NB4 (cell line): Measurements from ENCODE around the gene MCC.
A peak's percentile ranks its signal among the peaks of the same experiment; 100 is the strongest.

Source experiments
- DNase-seq: peaks from one replicate; pipeline ENCODE4 v3.0.0; 2010; ENCODE audit warnings: low read depth
- H3K4me3 ChIP-seq: one replicate; pipeline ENCODE4 v1.5.1; 2011; ENCODE audit warnings: mild to moderate bottlenecking, low read depth, low read length, moderate library complexity
- MAX ChIP-seq: IDR thresholded peaks from 2 replicates; pipeline ENCODE4 v1.6.1; 2011; ENCODE audit warnings: low read depth, low read length
- MYC ChIP-seq: IDR thresholded peaks from 2 replicates; pipeline ENCODE4 v1.6.1; 2011; ENCODE audit warnings: low read depth, low read length
- POLR2A ChIP-seq: IDR thresholded peaks from 2 replicates; pipeline ENCODE4 v1.6.1; 2011; ENCODE audit warnings: mild to moderate bottlenecking; ENCODE audit not compliant: insufficient read length; ENCODE audit errors: extremely low read depth
- TF ChIP-seq, protein P1 (sequence below): IDR thresholded peaks from one replicate; pipeline ENCODE4 v1.5.1; 2012; ENCODE audit warnings: low read depth, low read length

Gene MCC

GRCh38 chr5:112998296-112998695 lies 490.0 kb downstream of the MCC start:
- no peak for DNase-seq
- no peak for TF ChIP-seq MYC
- no peak for TF ChIP-seq POLR2A
- TF ChIP-seq, protein P1, sequence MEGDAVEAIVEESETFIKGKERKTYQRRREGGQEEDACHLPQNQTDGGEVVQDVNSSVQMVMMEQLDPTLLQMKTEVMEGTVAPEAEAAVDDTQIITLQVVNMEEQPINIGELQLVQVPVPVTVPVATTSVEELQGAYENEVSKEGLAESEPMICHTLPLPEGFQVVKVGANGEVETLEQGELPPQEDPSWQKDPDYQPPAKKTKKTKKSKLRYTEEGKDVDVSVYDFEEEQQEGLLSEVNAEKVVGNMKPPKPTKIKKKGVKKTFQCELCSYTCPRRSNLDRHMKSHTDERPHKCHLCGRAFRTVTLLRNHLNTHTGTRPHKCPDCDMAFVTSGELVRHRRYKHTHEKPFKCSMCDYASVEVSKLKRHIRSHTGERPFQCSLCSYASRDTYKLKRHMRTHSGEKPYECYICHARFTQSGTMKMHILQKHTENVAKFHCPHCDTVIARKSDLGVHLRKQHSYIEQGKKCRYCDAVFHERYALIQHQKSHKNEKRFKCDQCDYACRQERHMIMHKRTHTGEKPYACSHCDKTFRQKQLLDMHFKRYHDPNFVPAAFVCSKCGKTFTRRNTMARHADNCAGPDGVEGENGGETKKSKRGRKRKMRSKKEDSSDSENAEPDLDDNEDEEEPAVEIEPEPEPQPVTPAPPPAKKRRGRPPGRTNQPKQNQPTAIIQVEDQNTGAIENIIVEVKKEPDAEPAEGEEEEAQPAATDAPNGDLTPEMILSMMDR, result no peak
- TF ChIP-seq MAX, result no peak
- H3K4me3 ChIP-seq, result no peak overlapping the region

DNA sequence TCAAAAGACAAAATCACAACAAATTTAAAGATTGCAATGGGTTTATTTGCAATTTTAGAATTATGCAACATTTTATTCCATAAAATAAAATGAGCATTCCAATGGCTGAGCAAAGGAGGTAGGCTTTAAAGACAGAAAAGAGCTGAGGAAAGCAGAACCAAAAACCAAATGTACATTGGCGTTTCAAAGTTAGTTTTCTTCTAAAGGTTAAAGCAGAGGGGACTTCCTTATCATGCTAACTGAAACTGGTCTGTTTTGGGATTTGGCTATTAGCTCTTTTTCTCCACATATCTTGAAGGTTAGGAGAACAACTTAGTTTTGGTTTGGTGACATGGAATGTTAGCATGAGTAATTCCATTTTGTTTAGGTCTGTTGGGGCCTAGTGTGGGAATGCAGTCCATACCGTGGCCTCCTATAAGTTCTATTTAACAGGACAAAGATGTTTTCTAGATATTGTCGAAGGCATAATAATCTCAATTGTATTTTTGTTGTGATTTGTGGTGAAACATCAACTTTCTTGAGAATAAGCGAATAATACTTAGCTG lies 491.4 kb downstream of the MCC start:
- DNase-seq, result no peak
- no peak for TF ChIP-seq POLR2A
- no peak for TF ChIP-seq MAX
- TF ChIP-seq, protein P1, result no peak
- no peak for TF ChIP-seq MYC
- H3K4me3 ChIP-seq, result no peak overlapping the region

GRCh38 chr5:112995764-112996618 lies 492.3 kb downstream of the MCC start:
- no peak for TF ChIP-seq MAX
- TF ChIP-seq, protein P1, result peak; percentile 77
- peak; percentile 66 for DNase-seq
- H3K4me3 ChIP-seq, result no peak overlapping the region

- no peak for TF ChIP-seq MAX
- TF ChIP-seq, protein P1, result no peak
- no peak for TF ChIP-seq POLR2A
- TF ChIP-seq MYC, result no peak
- DNase-seq, result no peak
- H3K4me3 ChIP-seq, result no peak overlapping the region
Measured at GRCh38 chr5:112986224-112986623, 502.0 kb downstream of the MCC start.

- DNase-seq, result no peak
- no peak for TF ChIP-seq POLR2A
- no peak for TF ChIP-seq MYC
- no peak for TF ChIP-seq MAX
- TF ChIP-seq, protein P1, result no peak
- no peak overlapping the region for H3K4me3 ChIP-seq
Measured at GRCh38 chr5:112983363-112983762, 504.9 kb downstream of the MCC start.
